Right lobe of liver (tissue), 6 donors: ENCODE results near the gene FOXI1. TPM values are rescaled to one million over a fixed set of nuclear protein-coding genes. Genes with fewer than 3 reads are reported as not detected.

Experiments used
- ATAC-seq, 4 donors: fragments of 200-7000 bp; cut with Tn5 transposase; one replicate each; pipeline ENCODE4 v1.9.1; 2020; ENCODE audit warnings: mild to moderate bottlenecking in 4 of 4, moderate library complexity in 4 of 4
- DNase-seq, 3 donors: peaks; one replicate each; pipeline ENCODE4 v3.0.0-alpha.2; 2020
- H3K27ac ChIP-seq, 3 donors: fragments of 200-600 bp; one replicate each; pipeline ENCODE4 v1.8.0; 2022
- H3K27me3 ChIP-seq, 2 donors: fragments of 200-600 bp; one replicate each; pipeline ENCODE4 v1.8.0; 2022
- H3K36me3 ChIP-seq, 4 donors: fragments of 200-600 bp; sonication (generic) in 1 of 4; one replicate each; pipeline versions ENCODE4 v1.5.1 to v1.8.0; 2017 to 2022; ENCODE audit warnings: control low read depth in 1 of 4
- H3K4me1 ChIP-seq, 4 donors: fragments of 200-600 bp; sonication (generic) in 1 of 4; one replicate each; pipeline versions ENCODE4 v1.5.1 to v1.8.0; 2017 to 2022; ENCODE audit warnings: control low read depth in 1 of 4
- H3K4me3 ChIP-seq, 3 donors: fragments of 200-600 bp; one replicate each; pipeline ENCODE4 v1.8.0; 2022
- H3K9me3 ChIP-seq, 4 donors: fragments of 200-600 bp; sonication (generic) in 1 of 4; one replicate each; pipeline versions ENCODE4 v1.5.1 to v1.8.0; 2017 to 2022; ENCODE audit warnings: control low read depth in 1 of 4
- CTCF ChIP-seq, 4 donors: fragments of 200-600 bp in 3 of 4; fragments of 450-650 bp in 1 of 4; IDR thresholded peaks; one replicate each; pipeline versions ENCODE4 v1.5.1 to v1.8.0; 2016 to 2022; ENCODE audit warnings: antibody characterized with exemption in 4 of 4, mild to moderate bottlenecking in 2 of 4
- POLR2A ChIP-seq: fragments of 450-650 bp; IDR thresholded peaks from one replicate; pipeline ENCODE4 v1.6.1; 2017; ENCODE audit warnings: antibody characterized with exemption, mild to moderate bottlenecking
- WGBS: methylation state at CpG from one replicate; pipeline ENCODE4 v1.1.6; 2018; ENCODE audit warnings: low coverage, low lambda C conversion rate; ENCODE audit not compliant: insufficient coverage; ENCODE audit errors: missing lambda C conversion rate; 5-methylcytosine and 5-hydroxymethylcytosine counted together
- intact Hi-C, 2 donors: fragments of 100-400 bp; cut with DNase I; formaldehyde crosslinking; loops; one replicate each; pipeline versions ENCODE4 v1.11.2 to v1.14.1; 2022
- total RNA-seq, 6 experiments: library from RNA; depleted of rRNA in 2 of 6; stranded (reverse); fragments of >200 nt in 2 of 6; fragmentation: NEBNext Ultra II Directional in 3 of 6; extraction: Animal tissue kit (Norgen Biotek cat#: 25700) in 3 of 6; gene quantifications; one replicate each; pipeline versions ENCODE4 v1.1.0 to v1.2.4, GENCODE V29; 2016 to 2023
- donor health status: DM: no; HTN: yes; CAD: no.
- donor health status: DM: no; HTN: no; CAD: no.
- donor health status: DM: no; HTN: no; CAD: no.
- donor health status: DM: no; HTN: yes; CAD: no.
- donor health status: DM: no; HTN: yes; CAD: no.

FOXI1 gene
- total RNA-seq, 6 experiments from 2014 or later: not detected

GRCh38 chr5:170067152-170067551, 38.5 kb upstream of the FOXI1 start:
- no peak overlapping the region for H3K27ac ChIP-seq
- H3K4me3 ChIP-seq: no peak overlapping the region
- no peaks in the 10 kb centered on the region for H3K9me3 ChIP-seq
- no peaks in the 10 kb centered on the region for H3K36me3 ChIP-seq
- no peak for ATAC-seq
- no peaks in the 10 kb centered on the region for H3K4me1 ChIP-seq
- H3K27me3 ChIP-seq: no peaks in the 10 kb centered on the region
- peak in 1 of 3 donors; percentile 3 for DNase-seq
- TF ChIP-seq CTCF (IDR thresholded peaks at IDR 0.05) (no peak), POLR2A (no peak)
- intact Hi-C loops: no loop called here

- DNase-seq (no peak), ATAC-seq (no peak)
- Histone ChIP-seq H3K27me3 (no peaks in the 10 kb centered on the region), H3K9me3 (no peaks in the 10 kb centered on the region), H3K36me3 (no peaks in the 10 kb centered on the region), H3K27ac (no peak overlapping the region), H3K4me1 (no peaks in the 10 kb centered on the region), H3K4me3 (no peak overlapping the region)
- intact Hi-C loops: no loop called here
- WGBS: 40% methylated on average over 1 of the region's 4 CpGs
- TF ChIP-seq POLR2A: no peak
Observed at GRCh38 chr5:170067574-170068170, 38.0 kb upstream of the FOXI1 start.

- Histone ChIP-seq H3K27me3 (no peaks in the 10 kb centered on the region), H3K36me3 (no peaks in the 10 kb centered on the region), H3K4me1 (no peaks in the 10 kb centered on the region), H3K27ac (no peak overlapping the region), H3K9me3 (no peaks in the 10 kb centered on the region), H3K4me3 (no peak overlapping the region)
- DNase-seq (peak in 1 of 3 donors; percentile 8), ATAC-seq (no peak)
- no peak for TF ChIP-seq CTCF (IDR thresholded peaks at IDR 0.05)
- no peak for TF ChIP-seq POLR2A
- 60% methylated on average over 3 of the region's 5 CpGs for WGBS
- intact Hi-C loops: no loop called here
Observed at GRCh38 chr5:170069512-170069911, 36.2 kb upstream of the FOXI1 start.

GRCh38 chr5:170070556-170071412, 34.9 kb upstream of the FOXI1 start:
- peak; percentile 21 to 73 (median 67) for TF ChIP-seq CTCF (IDR thresholded peaks at IDR 0.05)
- no peak for TF ChIP-seq POLR2A
- peak in 2 of 3 donors; percentile 45 for DNase-seq
- H3K4me1 ChIP-seq: no peaks in the 10 kb centered on the region
- H3K36me3 ChIP-seq: no peaks in the 10 kb centered on the region
- H3K4me3 ChIP-seq: no peak overlapping the region
- H3K27ac ChIP-seq: no peak overlapping the region
- H3K27me3 ChIP-seq: no peaks in the 10 kb centered on the region
- 47% methylated on average over 13 of the region's 14 CpGs for WGBS
- intact Hi-C loops: no loop called here
- peak; percentile 44 to 68 (median 57) for ATAC-seq
- H3K9me3 ChIP-seq: no peaks in the 10 kb centered on the region

GRCh38 chr5:170071748-170072147, 33.9 kb upstream of the FOXI1 start:
- WGBS: 86% methylated on average over 2 of the region's 2 CpGs
- no peak for ATAC-seq

More at GRCh38 chr5:170071748-170072147, 33.9 kb upstream of the FOXI1 start:
- Histone ChIP-seq H3K9me3 (no peaks in the 10 kb centered on the region), H3K27me3 (no peaks in the 10 kb centered on the region), H3K4me3 (no peak overlapping the region), H3K36me3 (no peaks in the 10 kb centered on the region), H3K4me1 (no peaks in the 10 kb centered on the region), H3K27ac (no peak overlapping the region)
- intact Hi-C loops: no loop called here
- DNase-seq: no peak
- no peak for TF ChIP-seq POLR2A
- TF ChIP-seq CTCF (IDR thresholded peaks at IDR 0.05): no peak
